ENCODE results near the gene CGNL1. TPM values are rescaled to one million over a fixed set of nuclear protein-coding genes. Genes with fewer than 3 reads are reported as not detected.

Gene CGNL1
- total RNA-seq, 2 donors from 2014 or later = 3.9 to 4.7 TPM

- H3K27me3 ChIP-seq = no peaks in the 10 kb centered on the region
- TF ChIP-seq CTCF (IDR thresholded peaks at IDR 0.05) = no peak
- H3K9me3 ChIP-seq = no peaks in the 10 kb centered on the region
- H3K36me3 ChIP-seq = no peaks in the 10 kb centered on the region
- DNase-seq = no peak
- no peaks in the 10 kb centered on the region for H3K4me1 ChIP-seq
- H3K27ac ChIP-seq = no peak overlapping the region
- H3K9ac ChIP-seq (ENCODE audit: low read depth in 2 of 2, low read length in 2 of 2) = no peak overlapping the region
- no peak overlapping the region for H3K4me3 ChIP-seq
- intact Hi-C loops (cut with DNase I) = no loop called here
These were observed 66.0 kb downstream of the CGNL1 start for GRCh38 chr15:57442335-57442734.

GRCh38 chr15:57443486-57443885, 67.2 kb downstream of the CGNL1 start:
- intact Hi-C loops (cut with DNase I) = no loop called here
- H3K36me3 ChIP-seq = no peaks in the 10 kb centered on the region
- TF ChIP-seq CTCF (IDR thresholded peaks at IDR 0.05) = no peak
- H3K9me3 ChIP-seq = no peaks in the 10 kb centered on the region
- no peak overlapping the region for H3K27ac ChIP-seq
- no peak for DNase-seq
- no peaks in the 10 kb centered on the region for H3K27me3 ChIP-seq
- no peak overlapping the region for H3K9ac ChIP-seq (ENCODE audit: low read depth in 2 of 2, low read length in 2 of 2)
- H3K4me1 ChIP-seq = no peaks in the 10 kb centered on the region
- H3K4me3 ChIP-seq = no peak overlapping the region

GRCh38 chr15:57444877-57445513, 68.7 kb downstream of the CGNL1 start:
- no peak for TF ChIP-seq CTCF (IDR thresholded peaks at IDR 0.05)
- no peak for DNase-seq
- Histone ChIP-seq H3K9me3 (no peaks in the 10 kb centered on the region), H3K27ac (no peak overlapping the region), H3K9ac (ENCODE audit: low read depth in 2 of 2, low read length in 2 of 2) (no peak overlapping the region), H3K27me3 (no peaks in the 10 kb centered on the region), H3K4me3 (no peak overlapping the region), H3K36me3 (no peaks in the 10 kb centered on the region), H3K4me1 (no peaks in the 10 kb centered on the region)
- intact Hi-C loops (cut with DNase I) = no loop called here

GRCh38 chr15:57445872-57446271, 69.6 kb downstream of the CGNL1 start:
- no peak for DNase-seq
- H3K4me1 ChIP-seq = no peaks in the 10 kb centered on the region

GRCh38 chr15:57446393-57446792, 70.1 kb downstream of the CGNL1 start:
- intact Hi-C loops (cut with DNase I) = no loop called here
- Histone ChIP-seq H3K9ac (ENCODE audit: low read depth in 2 of 2, low read length in 2 of 2) (no peak overlapping the region), H3K4me3 (no peak overlapping the region), H3K4me1 (no peaks in the 10 kb centered on the region), H3K27me3 (no peaks in the 10 kb centered on the region), H3K36me3 (no peaks in the 10 kb centered on the region), H3K27ac (no peak overlapping the region), H3K9me3 (no peaks in the 10 kb centered on the region)
- DNase-seq = no peak
- TF ChIP-seq CTCF (IDR thresholded peaks at IDR 0.05) = no peak

More at GRCh38 chr15:57445872-57446271, 69.6 kb downstream of the CGNL1 start:
- H3K4me3 ChIP-seq = no peak overlapping the region
- H3K9ac ChIP-seq (ENCODE audit: low read depth in 2 of 2, low read length in 2 of 2) = no peak overlapping the region
- no peaks in the 10 kb centered on the region for H3K9me3 ChIP-seq
- TF ChIP-seq CTCF (IDR thresholded peaks at IDR 0.05) = no peak
- intact Hi-C loops (cut with DNase I) = no loop called here
- H3K27me3 ChIP-seq = no peaks in the 10 kb centered on the region
- H3K36me3 ChIP-seq = no peaks in the 10 kb centered on the region
- no peak overlapping the region for H3K27ac ChIP-seq

All from colonic mucosa (tissue), 4 donors.